Measurements from ENCODE around the gene NUDCD3.

The NUDCD3 gene

GRCh38 chr7:44368885-44369284 is 121.6 kb downstream of the NUDCD3 start:
- Histone ChIP-seq H3K27ac (ENCODE audit: low read length) (no peak overlapping the region), H3K4me1 (ENCODE audit: low read length) (peaks cover 8% of the 10 kb centered on the region), H3K4me2 (ENCODE audit: low read depth, low read length) (no peak overlapping the region), H3K36me3 (replicated peaks; ENCODE audit: insufficient read depth, low read length) (no peaks in the 10 kb centered on the region), H3K9me3 (replicated peaks; ENCODE audit: insufficient read depth, low read length) (no peaks in the 10 kb centered on the region), H3K27me3 (replicated peaks; ENCODE audit: insufficient read depth, low read length) (no peaks in the 10 kb centered on the region), H3K4me3 (ENCODE audit: low read length) (no peak overlapping the region), H4K20me1 (ENCODE audit: insufficient read depth, low read length) (no peaks in the 10 kb centered on the region), H3K9me2 (replicated peaks; ENCODE audit: insufficient read depth, low read length) (no peaks in the 10 kb centered on the region), H3F3A (ENCODE audit: insufficient read depth, low read length) (0 out of 2 replicates have a peak, but pooled peaks cover 3% of the 10 kb centered on the region), H2AFZ (ENCODE audit: low read length) (no peak overlapping the region), H3K79me2 (ENCODE audit: low read length) (no peaks in the 10 kb centered on the region), H3K9ac (ENCODE audit: low read length) (no peak overlapping the region)
- no peak for DNase-seq
- no peak for TF ChIP-seq CTCF (IDR thresholded peaks at IDR 0.05; ENCODE audit: low read length)
- TF ChIP-seq EZH2phosphoT487 (IDR thresholded peaks at IDR 0.05; ENCODE audit: low read length) = no peak
- TF ChIP-seq EZH2 (optimal IDR thresholded peaks at IDR 0.05; ENCODE audit: low read depth, low read length) = no peak

- Histone ChIP-seq H3K27me3 (replicated peaks; ENCODE audit: insufficient read depth, low read length) (no peaks in the 10 kb centered on the region), H3K36me3 (replicated peaks; ENCODE audit: insufficient read depth, low read length) (no peaks in the 10 kb centered on the region), H3K4me2 (ENCODE audit: low read depth, low read length) (no peak overlapping the region), H3K79me2 (ENCODE audit: low read length) (no peaks in the 10 kb centered on the region), H4K20me1 (ENCODE audit: insufficient read depth, low read length) (no peaks in the 10 kb centered on the region), H3K4me1 (ENCODE audit: low read length) (peaks cover 8% of the 10 kb centered on the region), H2AFZ (ENCODE audit: low read length) (no peak overlapping the region), H3K9me2 (replicated peaks; ENCODE audit: insufficient read depth, low read length) (no peaks in the 10 kb centered on the region), H3K9me3 (replicated peaks; ENCODE audit: insufficient read depth, low read length) (no peaks in the 10 kb centered on the region), H3K9ac (ENCODE audit: low read length) (no peak overlapping the region), H3K27ac (ENCODE audit: low read length) (no peak overlapping the region), H3F3A (ENCODE audit: insufficient read depth, low read length) (0 out of 2 replicates have a peak, but pooled peaks cover 3% of the 10 kb centered on the region), H3K4me3 (ENCODE audit: low read length) (no peak overlapping the region)
- DNase-seq = no peak
- no peak for TF ChIP-seq EZH2 (optimal IDR thresholded peaks at IDR 0.05; ENCODE audit: low read depth, low read length)
- TF ChIP-seq CTCF (IDR thresholded peaks at IDR 0.05; ENCODE audit: low read length) = no peak
Measured at GRCh38 chr7:44368455-44368854, 122.0 kb downstream of the NUDCD3 start.

GRCh38 chr7:44367475-44368043 is 122.9 kb downstream of the NUDCD3 start:
- H3K9me3 ChIP-seq (replicated peaks; ENCODE audit: insufficient read depth, low read length) = no peaks in the 10 kb centered on the region
- no peaks in the 10 kb centered on the region for H3K27me3 ChIP-seq (replicated peaks; ENCODE audit: insufficient read depth, low read length)
- H3K4me1 ChIP-seq (ENCODE audit: low read length) = peaks cover 8% of the 10 kb centered on the region
- H3K9ac ChIP-seq (ENCODE audit: low read length) = no peak overlapping the region
- no peaks in the 10 kb centered on the region for H4K20me1 ChIP-seq (ENCODE audit: insufficient read depth, low read length)
- H3K4me3 ChIP-seq (ENCODE audit: low read length) = no peak overlapping the region
- TF ChIP-seq EZH2 (optimal IDR thresholded peaks at IDR 0.05; ENCODE audit: low read depth, low read length) = no peak
- no peak for TF ChIP-seq CTCF (IDR thresholded peaks at IDR 0.05; ENCODE audit: low read length)
- TF ChIP-seq EZH2phosphoT487 (IDR thresholded peaks at IDR 0.05; ENCODE audit: low read length) = no peak
- H3K27ac ChIP-seq (ENCODE audit: low read length) = no peak overlapping the region
- no peak overlapping the region for H3K4me2 ChIP-seq (ENCODE audit: low read depth, low read length)
- no peaks in the 10 kb centered on the region for H3K79me2 ChIP-seq (ENCODE audit: low read length)
- no peak overlapping the region for H2AFZ ChIP-seq (ENCODE audit: low read length)
- H3K9me2 ChIP-seq (replicated peaks; ENCODE audit: insufficient read depth, low read length) = no peaks in the 10 kb centered on the region
- DNase-seq = no peak
- no peaks in the 10 kb centered on the region for H3K36me3 ChIP-seq (replicated peaks; ENCODE audit: insufficient read depth, low read length)
- 0 out of 2 replicates have a peak, but pooled peaks cover 2% of the 10 kb centered on the region for H3F3A ChIP-seq (ENCODE audit: insufficient read depth, low read length)

Measured in MM.1S (cell line).